IMR-90 (cell line): Measurements from ENCODE around the gene ANO4. TPM values are rescaled to one million over a fixed set of nuclear protein-coding genes. Genes with fewer than 3 reads are reported as not detected.
A peak's percentile ranks its signal among the peaks of the same experiment; 100 is the strongest.

Experiments used
- ATAC-seq: fragments of 200-7000 bp; cut with Tn5 transposase; 2 replicates; pipeline ENCODE4 v1.9.1; 2020; ENCODE audit warnings: low read depth, mild to moderate bottlenecking, moderate library complexity
- BruUV-seq: library from RNA; stranded (reverse); fragments of 400-500 nt; replicated peaks from 2 replicates; lab custom pipeline; 2021; lab: Mats Ljungman, UMichigan
- CTCF ChIA-PET: fragments of 300-600 bp; formaldehyde crosslinking; extraction: SDS; loops from one replicate; lab custom pipeline; 2021; ENCODE audit warnings: antibody characterized with exemption; lab: Yijun Ruan, JAX
- POLR2A ChIA-PET: fragments of 300-600 bp; sonication (Branson Sonifier 250); formaldehyde crosslinking; loops from one replicate; lab custom pipeline; 2022; ENCODE audit warnings: antibody characterized with exemption; ENCODE audit not compliant: unreplicated experiment; lab: Charles Lee
- DNase-seq: peaks from one replicate; pipeline ENCODE4 v3.0.0; 2013
- H2AFZ ChIP-seq: replicated peaks from 2 replicates; pipeline ENCODE3; 2013; ENCODE audit warnings: low read length, mild to moderate bottlenecking; ENCODE audit not compliant: poor library complexity
- H2AK5ac ChIP-seq: 2 replicates; pipeline ENCODE4 v1.6.1; 2013; ENCODE audit warnings: low read depth, low read length, inconsistent platforms
- H2AK9ac ChIP-seq: replicated peaks from 2 replicates; pipeline ENCODE3; 2013; ENCODE audit warnings: mild to moderate bottlenecking, low read depth, low read length, moderate library complexity; ENCODE audit not compliant: poor library complexity
- H2BK120ac ChIP-seq: 2 replicates; pipeline ENCODE4 v1.6.1; 2013; ENCODE audit warnings: low read depth, low read length, inconsistent platforms
- H2BK15ac ChIP-seq: 3 replicates; pipeline ENCODE4 v1.6.1; 2013; ENCODE audit warnings: low read depth, low read length, inconsistent platforms
- H2BK20ac ChIP-seq: 2 replicates; pipeline ENCODE4 v1.6.1; 2013; ENCODE audit warnings: low read depth, mild to moderate bottlenecking, inconsistent platforms, low read length, moderate library complexity
- H2BK5ac ChIP-seq: 2 replicates; pipeline ENCODE4 v1.6.1; 2013; ENCODE audit warnings: mild to moderate bottlenecking, low read depth, low read length, inconsistent platforms; ENCODE audit not compliant: poor library complexity, severe bottlenecking
- H3K14ac ChIP-seq: replicated peaks from 2 replicates; pipeline ENCODE4 v1.6.1; 2013; ENCODE audit warnings: low read depth, low read length, inconsistent platforms
- H3K18ac ChIP-seq: 2 replicates; pipeline ENCODE4 v1.6.1; 2013; ENCODE audit warnings: low read depth, low read length, control low read depth
- H3K23ac ChIP-seq: 2 replicates; pipeline ENCODE4 v1.6.1; 2013; ENCODE audit warnings: low read depth, low read length, inconsistent platforms
- H3K27ac ChIP-seq: 2 replicates; pipeline ENCODE4 v1.5.1; 2013; ENCODE audit warnings: mild to moderate bottlenecking, control low read depth, low read length; ENCODE audit not compliant: insufficient read depth
- H3K27me3 ChIP-seq: 2 replicates; pipeline ENCODE4 v1.6.1; 2013; ENCODE audit warnings: low read length; ENCODE audit not compliant: control insufficient read depth, insufficient read depth
- H3K36me3 ChIP-seq: 2 replicates; pipeline ENCODE4 v1.6.1; 2013; ENCODE audit warnings: low read length, mixed read lengths; ENCODE audit not compliant: control insufficient read depth, insufficient read depth
- H3K4ac ChIP-seq: 2 replicates; pipeline ENCODE4 v1.6.1; 2013; ENCODE audit warnings: low read depth, low read length, inconsistent platforms
- H3K4me1 ChIP-seq: 2 replicates; pipeline ENCODE4 v1.6.1; 2013; ENCODE audit warnings: low read length, mixed read lengths; ENCODE audit not compliant: control insufficient read depth, insufficient read depth
- H3K4me2 ChIP-seq: 2 replicates; pipeline ENCODE4 v1.6.1; 2013; ENCODE audit warnings: low read depth, mild to moderate bottlenecking, control low read depth, low read length, moderate library complexity
- H3K4me3 ChIP-seq: 2 replicates; pipeline ENCODE4 v1.5.1; 2013; ENCODE audit warnings: low read depth, mild to moderate bottlenecking, control low read depth, low read length, moderate library complexity; ENCODE audit not compliant: insufficient read depth
- H3K56ac ChIP-seq: 2 replicates; pipeline ENCODE4 v1.6.1; 2013; ENCODE audit warnings: low read length, inconsistent platforms; ENCODE audit not compliant: insufficient read depth; ENCODE audit errors: extremely low read depth
- H3K79me1 ChIP-seq, 2 experiments: 2 replicates each; pipeline ENCODE4 v1.6.1; 2013; ENCODE audit warnings: low read length in 2 of 2, inconsistent platforms in 1 of 2, low read depth in 1 of 2
- H3K9ac ChIP-seq: 2 replicates; pipeline ENCODE4 v1.6.1; 2013; ENCODE audit warnings: low read depth, low read length, control low read depth
- H3K9me1 ChIP-seq: 2 replicates; pipeline ENCODE4 v1.6.1; 2013; ENCODE audit warnings: low read length, inconsistent platforms; ENCODE audit not compliant: insufficient read depth
- H3K9me3 ChIP-seq: 2 replicates; pipeline ENCODE4 v1.6.1; 2013; ENCODE audit warnings: low read length; ENCODE audit not compliant: control insufficient read depth, insufficient read depth
- H4K20me1 ChIP-seq: 2 replicates; pipeline ENCODE4 v1.6.1; 2013; ENCODE audit warnings: low read length, inconsistent platforms; ENCODE audit not compliant: insufficient read depth
- H4K5ac ChIP-seq: 2 replicates; pipeline ENCODE4 v1.6.1; 2013; ENCODE audit warnings: mild to moderate bottlenecking, low read depth, low read length, control low read depth
- H4K8ac ChIP-seq, 2 experiments: 2 replicates each; pipeline ENCODE4 v1.6.1; 2013; ENCODE audit warnings: low read depth in 2 of 2, low read length in 2 of 2, control low read depth in 1 of 2, inconsistent platforms in 1 of 2
- H4K91ac ChIP-seq: 2 replicates; pipeline ENCODE4 v1.6.1; 2013; ENCODE audit warnings: low read depth, low read length, inconsistent platforms; ENCODE audit not compliant: insufficient read depth
- CEBPB ChIP-seq: IDR thresholded peaks from 2 replicates; pipeline ENCODE4 v1.6.1; 2012; ENCODE audit warnings: low read depth, low read length, improper control_type of control experiment
- NFE2L2 ChIP-seq: fragments of 150-350 bp; IDR thresholded peaks from 2 replicates; pipeline ENCODE4 v1.6.1; 2016; ENCODE audit warnings: low read depth, mild to moderate bottlenecking, low read length
- RAD21 ChIP-seq: IDR thresholded peaks from 2 replicates; pipeline ENCODE4 v1.6.1; 2012; ENCODE audit warnings: low read length, improper control_type of control experiment
- RFX5 ChIP-seq: IDR thresholded peaks from 2 replicates; pipeline ENCODE4 v1.8.0; 2012; ENCODE audit warnings: low read depth, mild to moderate bottlenecking, low read length, moderate library complexity
- WGBS, 2 experiments: methylation state at CpG; one replicate each; pipeline versions ENCODE4 v1.1.5 to v1.1.7; 2013; ENCODE audit warnings: missing lambda C conversion rate in 2 of 2; ENCODE audit not compliant: insufficient read length in 1 of 2; ENCODE audit errors: extremely low coverage in 2 of 2; 5-methylcytosine and 5-hydroxymethylcytosine counted together
- dilution Hi-C: fragments of 300-500 bp; cut with HindIII; formaldehyde crosslinking; loops from one replicate; pipeline ENCODE4 v1.14.3; 2018; ENCODE audit warnings: low sequenced_read_pairs; ENCODE audit not compliant: unreplicated experiment
- in situ Hi-C: fragments of 300-500 bp; cut with MboI; formaldehyde crosslinking; loops from 3 replicates; pipeline ENCODE4 v1.14.3; 2019; ENCODE audit warnings: low sequenced_read_pairs, inconsistent platforms, mixed read lengths
- intact Hi-C: fragments of 100-400 bp; cut with micrococcal nuclease; formaldehyde crosslinking; loops from 2 replicates; pipeline ENCODE4 v1.10.0; 2022
- polyA plus RNA-seq, 3 experiments: library from polyadenylated mRNA; depleted of rRNA; stranded (reverse); fragments of >200 nt; gene quantifications; 2 replicates each; pipeline ENCODE4 v1.2.3, GENCODE V29; 2012; ENCODE audit warnings: low replicate concordance in 1 of 3
- total RNA-seq: library from RNA; depleted of rRNA; stranded (reverse); fragments of >200 nt; gene quantifications from 2 replicates; pipeline ENCODE4 v1.2.3, GENCODE V29; 2012
- TF ChIP-seq, protein P1 (sequence below): fragments of 150-350 bp; IDR thresholded peaks from 2 replicates; pipeline ENCODE4 v1.6.1; 2017; ENCODE audit warnings: mild to moderate bottlenecking, antibody characterized with exemption, low read length, low read depth

The ANO4 gene
- total and polyA plus RNA-seq, 2 of the 4 experiments (the other 2 are of a cell fraction) = 4.7 to 10.2 TPM

- Histone ChIP-seq H3K4me1 (peaks cover 11% of the 10 kb centered on the region), H3K4me2 (no peak overlapping the region), H3K27me3 (no peaks in the 10 kb centered on the region), H3K27ac (no peak overlapping the region), H4K5ac (peak overlapping the region; percentile 31; the same call in 1 of the 2 replicates), H2BK5ac (peak overlapping the region; percentile 10), H3K9me3 (no peaks in the 10 kb centered on the region; the same call in 1 of the 2 replicates), H3K4me3 (no peak overlapping the region), H2BK120ac (peak overlapping the region; percentile 36; the same call in 1 of the 2 replicates), H3K9ac (no peak overlapping the region), H3K79me1 (peaks cover 0 to 4% of the 10 kb centered on the region in 2 experiments; a peak in 1 of 4 replicates), H4K91ac (no peak overlapping the region), H2AK5ac (peak overlapping the region; percentile 22; the same call in 1 of the 2 replicates), H4K8ac (no peak overlapping the region), H2AFZ (no peak overlapping the region), H3K14ac (no peak overlapping the region; the same call in 1 of the 2 replicates), H3K18ac (peak overlapping the region; percentile 23; the same call in 1 of the 2 replicates), H4K20me1 (no peaks in the 10 kb centered on the region), H3K56ac (no peak overlapping the region), H2BK20ac (no peak overlapping the region), H2BK15ac (peak overlapping the region; percentile 26; the same call in 1 of the 3 replicates), H3K36me3 (peaks cover 9% of the 10 kb centered on the region), H3K4ac (peak overlapping the region; percentile 40; the same call in 1 of the 2 replicates), H2AK9ac (no peak overlapping the region), H3K23ac (peak overlapping the region; percentile 44; the same call in 1 of the 2 replicates), H3K9me1 (no peaks in the 10 kb centered on the region)
- dilution Hi-C loops = no loop called here
- POLR2A ChIA-PET = no interaction called here
- WGBS, 2 experiments = no CpG with 5 or more reads among the region's 4 CpGs
- DNase-seq (no peak), ATAC-seq (no peak)
- no TSS peak for BruUV-seq
- in situ Hi-C loops = no loop called here
- TF ChIP-seq, protein P1, sequence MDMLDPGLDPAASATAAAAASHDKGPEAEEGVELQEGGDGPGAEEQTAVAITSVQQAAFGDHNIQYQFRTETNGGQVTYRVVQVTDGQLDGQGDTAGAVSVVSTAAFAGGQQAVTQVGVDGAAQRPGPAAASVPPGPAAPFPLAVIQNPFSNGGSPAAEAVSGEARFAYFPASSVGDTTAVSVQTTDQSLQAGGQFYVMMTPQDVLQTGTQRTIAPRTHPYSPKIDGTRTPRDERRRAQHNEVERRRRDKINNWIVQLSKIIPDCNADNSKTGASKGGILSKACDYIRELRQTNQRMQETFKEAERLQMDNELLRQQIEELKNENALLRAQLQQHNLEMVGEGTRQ = no peak
- TF ChIP-seq NFE2L2 (no peak), RFX5 (no peak), CEBPB (no peak), RAD21 (no peak)
- CTCF ChIA-PET = interaction anchor here (0.6 kb wide), 1 partner anchor 20 kb away, joined by 3 read pairs; no protein-coding TSS in a partner anchor
- intact Hi-C loops = no loop called here
Observed at GRCh38 chr12:101019201-101019600, 224.6 kb downstream of the ANO4 start.
